GM13977 (cell line): ENCODE data around the gene KDM3B.
"Not testable (repeated sequence)": the region's sequence is repeated elsewhere in the genome, so short reads cannot be mapped to it uniquely, and the experiment has no call there.

Experiments used
- DNase-seq: peaks from one replicate; pipeline ENCODE4 v3.0.0; 2012; ENCODE audit warnings: low spot score
- in situ Hi-C: fragments of 300-500 bp; cut with MboI; formaldehyde crosslinking; loops from one replicate; pipeline ENCODE4 v1.12.0; 2022; ENCODE audit warnings: low sequenced_read_pairs, low pct_unique_long_range_greater_than_20kb, mixed read lengths, inconsistent platforms; ENCODE audit not compliant: unreplicated experiment
- TF ChIP-seq, protein P1 (sequence below): IDR thresholded peaks from 2 replicates; pipeline ENCODE4 v1.5.1; 2012; ENCODE audit warnings: mild to moderate bottlenecking, control low read depth; ENCODE audit not compliant: insufficient read depth; ENCODE audit errors: extremely low read depth, missing control alignments

The KDM3B gene, protein sequence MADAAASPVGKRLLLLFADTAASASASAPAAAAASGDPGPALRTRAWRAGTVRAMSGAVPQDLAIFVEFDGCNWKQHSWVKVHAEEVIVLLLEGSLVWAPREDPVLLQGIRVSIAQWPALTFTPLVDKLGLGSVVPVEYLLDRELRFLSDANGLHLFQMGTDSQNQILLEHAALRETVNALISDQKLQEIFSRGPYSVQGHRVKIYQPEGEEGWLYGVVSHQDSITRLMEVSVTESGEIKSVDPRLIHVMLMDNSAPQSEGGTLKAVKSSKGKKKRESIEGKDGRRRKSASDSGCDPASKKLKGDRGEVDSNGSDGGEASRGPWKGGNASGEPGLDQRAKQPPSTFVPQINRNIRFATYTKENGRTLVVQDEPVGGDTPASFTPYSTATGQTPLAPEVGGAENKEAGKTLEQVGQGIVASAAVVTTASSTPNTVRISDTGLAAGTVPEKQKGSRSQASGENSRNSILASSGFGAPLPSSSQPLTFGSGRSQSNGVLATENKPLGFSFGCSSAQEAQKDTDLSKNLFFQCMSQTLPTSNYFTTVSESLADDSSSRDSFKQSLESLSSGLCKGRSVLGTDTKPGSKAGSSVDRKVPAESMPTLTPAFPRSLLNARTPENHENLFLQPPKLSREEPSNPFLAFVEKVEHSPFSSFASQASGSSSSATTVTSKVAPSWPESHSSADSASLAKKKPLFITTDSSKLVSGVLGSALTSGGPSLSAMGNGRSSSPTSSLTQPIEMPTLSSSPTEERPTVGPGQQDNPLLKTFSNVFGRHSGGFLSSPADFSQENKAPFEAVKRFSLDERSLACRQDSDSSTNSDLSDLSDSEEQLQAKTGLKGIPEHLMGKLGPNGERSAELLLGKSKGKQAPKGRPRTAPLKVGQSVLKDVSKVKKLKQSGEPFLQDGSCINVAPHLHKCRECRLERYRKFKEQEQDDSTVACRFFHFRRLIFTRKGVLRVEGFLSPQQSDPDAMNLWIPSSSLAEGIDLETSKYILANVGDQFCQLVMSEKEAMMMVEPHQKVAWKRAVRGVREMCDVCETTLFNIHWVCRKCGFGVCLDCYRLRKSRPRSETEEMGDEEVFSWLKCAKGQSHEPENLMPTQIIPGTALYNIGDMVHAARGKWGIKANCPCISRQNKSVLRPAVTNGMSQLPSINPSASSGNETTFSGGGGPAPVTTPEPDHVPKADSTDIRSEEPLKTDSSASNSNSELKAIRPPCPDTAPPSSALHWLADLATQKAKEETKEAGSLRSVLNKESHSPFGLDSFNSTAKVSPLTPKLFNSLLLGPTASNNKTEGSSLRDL (N-terminal part only)

DNA sequence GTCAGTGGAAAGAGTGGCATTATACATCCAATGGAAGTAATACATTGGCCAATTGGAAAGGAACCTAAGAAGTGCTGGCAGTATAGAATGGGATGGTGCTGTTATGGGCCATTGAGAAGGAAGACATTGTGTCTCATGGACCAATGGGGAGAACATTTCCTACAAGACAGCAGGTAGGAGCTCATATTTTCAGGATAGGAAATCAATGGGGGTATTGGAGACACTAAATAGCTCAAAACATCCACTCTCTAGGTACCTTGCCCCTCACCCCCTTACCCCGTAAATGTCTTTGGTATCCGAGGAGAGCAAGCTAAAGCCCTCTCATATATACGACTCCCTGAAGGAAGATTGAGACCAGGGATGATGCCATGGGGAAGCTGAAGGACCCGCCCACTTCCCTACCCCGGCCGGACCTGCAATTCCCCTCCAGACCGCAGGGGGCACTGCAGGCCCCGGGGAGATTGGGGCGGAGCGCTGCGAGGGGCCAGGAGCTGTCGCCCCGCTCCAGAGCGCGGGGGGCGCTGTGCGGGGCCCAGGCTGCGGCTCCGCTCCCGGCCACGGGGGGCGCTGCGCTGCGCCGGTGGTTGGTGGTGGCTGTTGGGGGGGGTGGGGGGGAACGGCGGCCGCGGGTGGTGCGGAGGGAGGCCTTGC is at the start of gene KDM3B:
Gene KDM3B (plus strand): TSS at position 615 of the 651 bp plus-strand sequence. CDS start 111 bp downstream, outside the sequence.
- in situ Hi-C loops: no loop called here
- TF ChIP-seq, protein P1, sequence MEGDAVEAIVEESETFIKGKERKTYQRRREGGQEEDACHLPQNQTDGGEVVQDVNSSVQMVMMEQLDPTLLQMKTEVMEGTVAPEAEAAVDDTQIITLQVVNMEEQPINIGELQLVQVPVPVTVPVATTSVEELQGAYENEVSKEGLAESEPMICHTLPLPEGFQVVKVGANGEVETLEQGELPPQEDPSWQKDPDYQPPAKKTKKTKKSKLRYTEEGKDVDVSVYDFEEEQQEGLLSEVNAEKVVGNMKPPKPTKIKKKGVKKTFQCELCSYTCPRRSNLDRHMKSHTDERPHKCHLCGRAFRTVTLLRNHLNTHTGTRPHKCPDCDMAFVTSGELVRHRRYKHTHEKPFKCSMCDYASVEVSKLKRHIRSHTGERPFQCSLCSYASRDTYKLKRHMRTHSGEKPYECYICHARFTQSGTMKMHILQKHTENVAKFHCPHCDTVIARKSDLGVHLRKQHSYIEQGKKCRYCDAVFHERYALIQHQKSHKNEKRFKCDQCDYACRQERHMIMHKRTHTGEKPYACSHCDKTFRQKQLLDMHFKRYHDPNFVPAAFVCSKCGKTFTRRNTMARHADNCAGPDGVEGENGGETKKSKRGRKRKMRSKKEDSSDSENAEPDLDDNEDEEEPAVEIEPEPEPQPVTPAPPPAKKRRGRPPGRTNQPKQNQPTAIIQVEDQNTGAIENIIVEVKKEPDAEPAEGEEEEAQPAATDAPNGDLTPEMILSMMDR: peak; percentile 100
- DNase-seq: peak; percentile 97

DNA sequence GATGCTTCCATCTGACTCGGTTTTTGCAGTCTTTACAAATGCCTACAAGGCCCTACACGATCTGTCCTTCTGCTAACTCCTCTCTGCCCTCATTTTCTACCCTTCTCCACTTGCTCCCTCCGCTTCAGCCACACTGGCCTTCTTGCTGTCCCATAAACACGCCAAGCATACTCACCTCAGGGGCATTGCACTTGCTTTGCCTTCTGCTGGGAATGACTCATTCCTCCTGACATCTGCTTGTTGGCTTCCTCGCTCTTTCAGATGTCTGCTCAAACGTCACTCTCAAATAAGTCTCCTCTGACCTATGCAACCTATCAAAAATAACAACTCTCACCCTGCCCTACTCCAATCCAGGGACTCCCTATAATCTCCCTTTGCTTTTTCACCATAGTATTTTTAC is 49.1 kb upstream of the KDM3B start:
- TF ChIP-seq, protein P1: no peak
- no peak for DNase-seq
- in situ Hi-C loops: no loop called here

DNA sequence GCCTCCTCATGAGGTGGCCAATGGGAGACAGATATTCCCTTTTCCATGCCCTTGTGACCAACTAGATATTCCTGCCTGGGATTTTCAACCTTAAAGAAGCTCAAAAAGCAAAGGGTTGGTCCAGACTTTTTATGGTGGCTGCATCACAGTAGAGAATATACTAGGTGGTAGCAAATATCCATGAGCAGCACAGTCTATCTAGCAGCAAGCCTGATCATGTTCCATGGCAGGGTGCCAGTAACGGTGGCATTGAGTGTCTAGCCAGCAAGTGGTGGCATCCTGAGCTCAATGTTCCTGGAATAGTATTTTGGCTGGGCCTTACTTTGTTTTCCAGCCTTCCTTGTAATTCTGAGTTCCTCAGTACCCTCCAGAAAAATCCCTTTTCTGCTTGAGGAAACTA is 46.7 kb upstream of the KDM3B start:
- TF ChIP-seq, protein P1: no peak
- DNase-seq: no peak
- in situ Hi-C loops: no loop called here

DNA sequence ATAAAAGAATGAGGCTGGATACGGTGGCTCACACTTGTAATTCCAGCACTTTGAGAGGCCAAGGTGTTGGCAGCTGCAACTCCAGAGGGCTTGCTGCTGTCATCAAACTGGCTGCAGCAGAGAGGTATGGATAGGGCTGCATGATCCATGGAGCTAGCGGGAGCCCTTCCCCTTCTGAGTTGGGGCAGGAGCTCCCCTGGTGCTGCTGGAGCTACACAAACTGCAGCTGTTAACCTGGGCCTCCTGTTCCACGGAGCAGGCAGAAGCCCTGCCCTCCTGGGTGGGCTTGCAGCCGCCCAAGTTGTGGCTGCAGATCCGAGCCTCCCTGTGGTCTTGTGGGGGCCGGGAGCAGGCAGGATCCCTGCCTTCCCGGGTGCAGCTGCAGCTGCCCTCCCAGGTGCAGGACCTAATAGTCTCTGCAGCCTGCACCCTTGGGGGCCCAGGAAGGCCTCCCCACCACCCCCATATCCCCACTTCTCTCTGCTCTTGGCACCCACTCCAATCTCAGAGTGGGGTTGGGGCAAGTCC is 36.7 kb upstream of the KDM3B start:
- in situ Hi-C loops: no loop called here
- DNase-seq: no peak
- TF ChIP-seq, protein P1: no peak

DNA sequence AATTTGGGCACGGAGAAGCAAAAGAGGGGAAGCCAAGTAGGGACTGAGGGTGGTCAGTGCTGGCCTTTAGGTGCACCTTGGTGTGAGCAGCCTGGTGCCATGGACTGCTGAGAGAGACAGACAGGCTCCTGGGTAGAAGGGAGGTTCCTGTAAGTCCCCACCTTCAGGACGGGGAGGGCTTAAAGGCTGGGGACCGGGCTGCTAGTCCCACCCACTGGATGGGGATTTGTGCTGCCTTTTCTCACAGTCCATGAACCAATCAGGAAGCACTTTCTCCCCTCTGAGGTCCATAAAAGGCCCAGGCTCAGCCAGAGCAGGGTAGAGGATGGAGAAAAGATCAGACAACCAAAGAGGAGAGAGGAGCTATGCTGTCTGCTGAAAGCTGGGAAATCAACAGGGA is 36.1 kb upstream of the KDM3B start:
- DNase-seq: no peak
- in situ Hi-C loops: no loop called here
- TF ChIP-seq, protein P1: no peak

DNA sequence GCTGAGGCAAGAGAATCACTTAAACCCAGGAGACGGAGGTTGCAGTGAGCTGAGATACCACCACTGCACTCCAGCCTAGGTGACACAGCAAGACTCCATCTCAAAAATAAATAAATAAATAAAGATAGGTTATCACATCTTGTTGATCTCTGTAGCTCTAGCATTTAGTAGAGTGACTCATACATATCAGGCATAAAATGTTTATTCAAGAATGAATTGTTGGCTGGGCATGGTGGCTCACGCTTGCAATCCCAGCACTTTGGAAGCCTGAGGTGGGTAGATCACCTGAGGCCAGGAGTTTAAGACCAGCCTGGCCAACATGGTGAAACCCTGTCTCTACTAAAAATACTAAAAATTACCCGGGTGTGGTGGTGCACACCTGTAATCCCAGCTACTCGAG is 34.3 kb upstream of the KDM3B start:
- in situ Hi-C loops, DNase-seq: not testable (repeated sequence)
